Activated T-cell treated with anti-CD3 and anti-CD28 coated beads, Interleukin-2, amount 50 U/mL, for 4 hours (primary cell): ENCODE results near the gene PHLDB1. TPM values are rescaled to one million over a fixed set of nuclear protein-coding genes. Genes with fewer than 3 reads are reported as not detected.
A peak's percentile ranks its signal among the peaks of the same experiment; 100 is the strongest.
"Not testable (repeated sequence)": the region's sequence is repeated elsewhere in the genome, so short reads cannot be mapped to it uniquely, and the experiment has no call there.

ENCODE experiments used
- ATAC-seq, 2 donors: fragments of 200-7000 bp; cut with Tn5 transposase; one replicate each; pipeline ENCODE4 v1.10.0; 2021
- DNase-seq: peaks from one replicate; pipeline ENCODE4 v3.0.0-alpha.2; 2020
- H3K27me3 Mint-ChIP-seq: one replicate; pipeline ENCODE4 v1.8.0; 2021; ENCODE audit warnings: low read depth, mixed read lengths
- H3K36me3 Mint-ChIP-seq: one replicate; pipeline ENCODE4 v1.8.0; 2022; ENCODE audit warnings: mixed read lengths; ENCODE audit not compliant: insufficient read depth
- H3K4me1 Mint-ChIP-seq: one replicate; pipeline ENCODE4 v1.8.0; 2021; ENCODE audit warnings: low read depth, mixed read lengths
- H3K4me3 Mint-ChIP-seq: one replicate; pipeline ENCODE4 v1.8.0; 2021; ENCODE audit warnings: mild to moderate bottlenecking, moderate library complexity, mixed read lengths
- H3K9me3 Mint-ChIP-seq: one replicate; pipeline ENCODE4 v1.8.0; 2021; ENCODE audit warnings: mixed read lengths
- total RNA-seq, 3 donors: library from RNA; stranded (reverse); gene quantifications; one replicate each; pipeline ENCODE4 v1.2.1, GENCODE V29; 2021

PHLDB1 gene
- total RNA-seq, 3 donors from 2014 or later = 0.90 to 1.9 (median 1.3) TPM

DNA sequence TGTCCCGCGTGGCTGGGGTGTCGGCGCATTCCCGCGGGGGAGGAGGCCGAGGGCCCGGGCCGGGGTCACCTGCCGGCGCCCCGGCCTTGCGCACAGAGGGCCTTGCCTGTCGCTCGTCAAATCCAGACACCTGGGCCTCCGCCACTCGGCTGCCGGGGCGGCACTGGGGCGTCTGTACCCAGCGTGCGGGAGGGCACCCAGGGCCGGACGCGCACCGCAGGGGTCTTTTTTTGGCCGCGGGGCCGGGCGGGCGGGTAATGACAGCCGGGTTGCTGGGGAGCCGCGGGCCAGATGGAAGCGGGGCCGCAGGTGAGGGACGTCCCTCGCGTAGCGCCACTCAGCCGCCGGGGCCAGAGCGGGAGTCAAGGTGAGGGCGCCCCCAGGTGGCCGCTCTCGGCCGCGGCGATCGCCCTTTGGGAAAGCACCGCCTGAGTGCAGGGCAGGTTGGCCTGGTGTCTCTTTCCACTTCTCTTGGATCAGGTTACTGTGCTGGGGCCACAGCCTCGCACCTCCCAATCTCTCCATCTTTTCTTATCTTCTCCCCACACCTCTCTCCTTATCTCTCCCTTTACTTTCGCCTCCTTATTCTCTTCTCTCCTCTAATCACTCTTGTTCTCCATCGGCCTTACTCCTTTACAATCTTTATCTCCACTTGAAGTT, 3.5 kb downstream of the PHLDB1 start:
- H3K27me3 Mint-ChIP-seq = peaks cover 15% of the 10 kb centered on the region
- H3K9me3 Mint-ChIP-seq = no peaks in the 10 kb centered on the region
- peaks cover 22% of the 10 kb centered on the region for H3K4me1 Mint-ChIP-seq

DNA sequence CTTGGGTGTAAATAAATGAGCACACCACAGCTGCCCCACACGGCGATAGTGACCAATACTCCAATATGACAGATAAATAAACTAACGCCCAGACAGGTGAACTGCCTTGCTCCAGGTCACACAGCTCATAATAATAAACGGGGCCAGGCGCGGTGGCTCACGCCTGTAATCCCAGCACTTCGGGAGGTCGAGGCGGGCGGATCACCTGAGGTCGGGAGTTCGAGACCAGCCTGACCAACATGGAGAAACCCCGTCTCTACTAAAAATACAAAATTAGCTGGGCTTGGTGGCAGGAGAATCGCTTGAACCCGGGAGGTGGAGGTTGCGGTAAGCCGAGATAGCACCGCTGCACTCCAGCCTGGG, 4.0 kb downstream of the PHLDB1 start:
- Mint-ChIP-seq H3K4me3 (peak overlapping the region; percentile 63), H3K4me1 (peaks cover 22% of the 10 kb centered on the region), H3K27me3 (peaks cover 15% of the 10 kb centered on the region)
- H3K36me3 Mint-ChIP-seq, H3K9me3 Mint-ChIP-seq, DNase-seq, ATAC-seq: not testable (repeated sequence)

More for the DNA sequence above, 3.5 kb downstream of the PHLDB1 start:
- DNase-seq (peak; percentile 88), ATAC-seq (peak; percentile 63 to 71)
- no peaks in the 10 kb centered on the region for H3K36me3 Mint-ChIP-seq
- peak overlapping the region; percentile 63 for H3K4me3 Mint-ChIP-seq

DNA sequence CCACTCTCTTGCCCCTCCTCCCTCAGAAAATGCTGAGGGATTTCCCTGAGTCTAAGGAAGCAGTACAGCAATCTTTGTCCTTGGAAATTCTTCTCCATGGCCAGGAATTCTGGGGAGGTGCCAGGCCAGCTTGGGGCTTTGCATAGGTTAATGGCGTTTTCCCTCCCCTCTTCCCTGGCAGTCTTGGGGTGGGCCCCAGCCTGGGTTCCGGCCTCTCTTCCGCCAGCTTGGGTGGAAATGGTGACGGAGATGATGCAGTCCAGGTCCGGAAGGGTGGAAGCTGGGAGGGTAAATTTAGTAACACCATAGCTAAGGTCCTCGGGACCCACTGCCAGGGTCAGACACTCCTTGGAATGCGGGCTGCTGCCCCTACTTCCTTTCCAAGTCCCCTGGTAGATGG, 5.0 kb downstream of the PHLDB1 start:
- no peak overlapping the region for H3K4me3 Mint-ChIP-seq
- peaks cover 21% of the 10 kb centered on the region for H3K4me1 Mint-ChIP-seq
- no peak for ATAC-seq
- H3K9me3 Mint-ChIP-seq = no peaks in the 10 kb centered on the region
- DNase-seq = no peak
- no peaks in the 10 kb centered on the region for H3K36me3 Mint-ChIP-seq
- H3K27me3 Mint-ChIP-seq = peaks cover 15% of the 10 kb centered on the region

DNA sequence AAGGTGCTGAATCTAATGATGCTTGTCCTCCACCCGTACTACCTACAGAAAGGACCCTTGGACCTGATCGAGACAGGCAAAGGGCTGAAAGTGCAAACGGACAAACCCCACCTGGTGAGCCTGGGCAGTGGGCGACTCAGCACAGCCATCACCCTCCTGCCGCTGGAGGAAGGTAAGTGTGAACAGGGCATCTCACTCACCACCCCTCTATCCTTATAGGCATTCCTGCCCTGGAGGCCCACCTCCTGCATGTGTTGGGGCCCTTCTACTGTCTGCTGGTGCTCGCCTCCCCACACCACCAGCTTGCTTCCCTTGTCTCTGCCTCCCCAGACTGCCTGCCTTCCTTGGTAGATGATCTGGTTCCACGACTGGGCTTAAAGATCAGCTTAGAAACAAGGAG, 7.1 kb downstream of the PHLDB1 start:
- Mint-ChIP-seq H3K9me3 (no peaks in the 10 kb centered on the region), H3K27me3 (peaks cover 7% of the 10 kb centered on the region), H3K4me3 (no peak overlapping the region), H3K4me1 (peaks cover 10% of the 10 kb centered on the region), H3K36me3 (peaks cover 1% of the 10 kb centered on the region)
- DNase-seq = no peak
- no peak for ATAC-seq

DNA sequence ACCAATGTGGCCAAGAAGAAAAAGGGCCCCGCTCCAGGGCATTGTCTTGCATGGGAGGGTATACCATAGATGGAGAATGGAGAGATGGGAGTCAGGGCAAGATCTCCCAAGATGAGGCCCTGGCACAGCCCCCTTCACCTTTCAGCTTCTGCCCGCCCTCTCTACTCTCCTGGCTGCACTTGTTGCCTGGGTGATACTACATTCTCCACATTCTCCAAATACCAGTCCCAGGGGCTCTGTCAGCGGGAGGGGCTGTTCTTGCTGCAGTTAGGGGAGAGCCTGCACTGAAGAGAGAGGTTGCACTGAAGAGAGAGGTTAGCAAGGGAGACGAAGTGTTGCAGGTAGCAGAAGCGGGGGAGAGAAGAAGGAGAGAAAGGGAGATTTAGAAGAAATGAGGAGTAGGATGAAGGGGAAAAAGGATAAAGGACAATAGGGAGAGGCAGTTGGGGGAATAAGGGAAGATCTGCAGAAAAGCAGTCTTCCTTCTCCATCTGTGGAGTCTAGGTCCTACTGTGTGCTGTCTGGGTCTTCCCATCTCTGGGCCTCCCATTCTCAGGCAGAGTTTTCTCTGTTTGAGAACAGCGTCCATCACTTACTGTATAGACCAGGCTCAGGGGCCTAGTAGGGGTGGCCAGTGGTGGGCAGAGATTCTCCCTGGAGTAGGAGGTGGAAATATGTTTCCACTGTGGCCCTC, 8.0 kb downstream of the PHLDB1 start:
- Mint-ChIP-seq H3K4me3 (no peak overlapping the region), H3K27me3 (peaks cover 13% of the 10 kb centered on the region), H3K4me1 (peaks cover 8% of the 10 kb centered on the region), H3K9me3 (no peaks in the 10 kb centered on the region), H3K36me3 (peaks cover 1% of the 10 kb centered on the region)
- ATAC-seq = no peak
- DNase-seq = no peak

DNA sequence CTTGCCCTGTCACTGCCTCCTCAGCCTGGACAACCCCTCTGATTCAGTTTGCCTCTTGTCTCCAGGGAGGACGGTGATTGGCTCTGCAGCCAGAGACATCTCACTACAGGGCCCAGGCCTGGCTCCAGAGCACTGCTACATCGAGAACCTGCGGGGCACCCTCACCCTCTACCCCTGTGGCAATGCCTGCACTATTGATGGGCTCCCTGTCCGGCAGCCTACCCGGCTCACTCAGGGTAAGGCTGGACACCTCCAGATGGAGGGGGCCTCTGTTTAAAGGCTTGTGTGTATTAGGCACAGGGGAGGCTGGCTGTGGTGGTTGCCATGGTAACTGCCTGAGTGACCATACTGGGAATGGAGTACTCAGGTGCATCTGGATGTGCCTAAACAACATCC, 8.6 kb downstream of the PHLDB1 start:
- Mint-ChIP-seq H3K36me3 (peaks cover 1% of the 10 kb centered on the region), H3K4me3 (no peak overlapping the region), H3K27me3 (peaks cover 17% of the 10 kb centered on the region), H3K9me3 (no peaks in the 10 kb centered on the region), H3K4me1 (peaks cover 12% of the 10 kb centered on the region)
- DNase-seq = no peak
- ATAC-seq = no peak

DNA sequence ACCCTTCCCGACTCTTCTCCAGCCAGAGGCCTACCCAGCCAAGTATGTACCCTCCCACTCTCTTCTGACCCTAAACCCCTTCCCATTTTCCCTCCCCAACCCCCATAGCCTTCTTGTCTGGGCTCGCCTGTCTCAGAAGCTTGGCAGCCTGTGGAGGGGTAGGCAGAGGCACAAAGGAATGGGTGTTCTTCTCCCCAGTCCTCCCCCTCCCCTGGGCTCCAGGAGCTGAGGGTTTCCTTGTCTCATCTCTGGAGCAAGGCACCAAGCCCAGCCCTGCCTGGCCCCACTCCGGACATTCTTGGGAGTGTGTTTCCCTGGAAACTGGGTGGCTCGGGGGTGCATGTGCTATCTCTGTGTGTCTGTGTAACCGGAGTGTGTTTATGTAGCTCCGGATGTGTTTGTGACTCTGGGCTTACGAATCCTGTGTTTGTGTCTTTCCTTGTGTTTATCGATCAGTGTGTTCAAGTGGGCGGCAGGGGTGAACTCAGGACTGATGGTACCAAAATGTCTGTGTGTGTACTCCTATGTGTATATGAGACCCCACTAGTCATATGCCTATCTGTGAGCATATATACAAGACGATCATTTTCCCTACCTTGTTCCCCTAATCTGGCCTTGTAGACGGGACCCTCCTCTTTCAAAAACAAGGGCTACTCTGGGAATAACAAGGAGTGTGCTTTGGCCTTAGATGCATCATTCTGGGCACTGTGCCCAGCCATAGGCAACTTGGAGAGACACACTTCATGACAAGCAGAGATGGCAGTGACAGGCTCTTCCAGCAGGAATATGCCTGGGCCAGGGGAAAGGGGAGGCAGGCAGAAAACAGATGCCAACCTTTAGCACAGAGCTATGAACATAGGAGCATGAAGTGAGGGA, 10.9 kb downstream of the PHLDB1 start:
- Mint-ChIP-seq H3K4me3 (no peak overlapping the region), H3K36me3 (peaks cover 1% of the 10 kb centered on the region), H3K4me1 (peaks cover 12% of the 10 kb centered on the region), H3K27me3 (peaks cover 19% of the 10 kb centered on the region), H3K9me3 (no peaks in the 10 kb centered on the region)
- no peak for DNase-seq
- ATAC-seq = no peak

DNA sequence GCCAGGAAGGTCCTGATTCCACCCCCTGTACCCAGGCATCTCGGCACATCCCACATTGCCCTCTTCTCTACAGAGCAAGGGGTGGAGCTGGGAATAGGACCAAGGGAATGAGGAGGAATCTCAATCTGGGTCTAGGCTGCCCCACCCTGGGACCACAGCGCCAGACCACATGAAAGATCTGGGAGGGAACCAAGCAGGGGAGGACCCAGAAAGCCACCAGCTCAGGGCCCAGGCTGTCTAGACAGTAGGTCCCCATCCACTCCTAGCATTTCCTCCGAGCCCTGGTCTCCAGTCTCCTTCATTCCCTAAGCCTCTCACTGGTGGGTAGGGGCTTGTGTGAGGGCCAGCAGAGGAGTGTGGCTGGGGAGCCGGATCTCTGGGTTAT, 11.6 kb downstream of the PHLDB1 start:
- no peak for ATAC-seq
- DNase-seq = no peak
- peaks cover 12% of the 10 kb centered on the region for H3K4me1 Mint-ChIP-seq
- peaks cover 17% of the 10 kb centered on the region for H3K27me3 Mint-ChIP-seq
- no peaks in the 10 kb centered on the region for H3K9me3 Mint-ChIP-seq
- peaks cover 1% of the 10 kb centered on the region for H3K36me3 Mint-ChIP-seq
- H3K4me3 Mint-ChIP-seq = no peak overlapping the region

DNA sequence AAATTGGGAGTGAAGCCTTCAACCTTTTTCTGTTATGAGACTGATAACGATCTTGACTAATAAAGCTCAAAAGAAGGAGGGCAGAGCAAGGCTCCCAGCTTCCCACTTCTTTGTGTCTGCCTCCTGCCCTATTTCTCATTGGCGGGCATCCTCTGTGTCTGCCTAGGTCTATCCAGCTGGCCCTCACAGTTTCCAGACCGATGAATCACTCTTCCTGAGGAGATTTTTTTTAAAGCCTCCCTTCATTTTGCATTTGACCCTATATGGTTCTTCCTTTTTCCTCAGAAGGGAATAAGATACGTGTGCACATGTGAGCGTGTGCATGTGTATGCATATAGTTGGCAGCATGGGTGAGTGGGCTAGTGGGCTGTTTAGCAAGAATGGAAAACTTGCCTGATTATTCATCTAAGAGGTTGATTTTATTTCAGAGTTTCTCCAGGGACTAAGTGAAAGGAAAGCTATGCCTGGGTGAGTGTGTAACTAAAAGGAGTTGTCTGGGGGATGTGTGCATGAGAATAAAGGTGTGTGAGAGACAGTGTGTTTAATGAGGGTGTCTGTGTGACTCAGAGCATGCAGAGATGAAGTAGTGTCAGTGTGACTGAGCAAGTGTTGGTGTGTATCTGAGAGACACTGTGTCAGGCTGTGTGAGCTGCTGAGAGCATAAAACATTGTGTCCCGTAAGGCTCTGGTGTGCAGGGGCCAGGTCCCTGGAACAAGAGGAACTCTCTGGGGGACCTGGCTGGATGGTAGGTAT, 12.2 kb downstream of the PHLDB1 start:
- Mint-ChIP-seq H3K9me3 (no peaks in the 10 kb centered on the region), H3K36me3 (peaks cover 1% of the 10 kb centered on the region), H3K4me3 (no peak overlapping the region), H3K4me1 (peaks cover 12% of the 10 kb centered on the region), H3K27me3 (peaks cover 17% of the 10 kb centered on the region)
- no peak for ATAC-seq
- no peak for DNase-seq

DNA sequence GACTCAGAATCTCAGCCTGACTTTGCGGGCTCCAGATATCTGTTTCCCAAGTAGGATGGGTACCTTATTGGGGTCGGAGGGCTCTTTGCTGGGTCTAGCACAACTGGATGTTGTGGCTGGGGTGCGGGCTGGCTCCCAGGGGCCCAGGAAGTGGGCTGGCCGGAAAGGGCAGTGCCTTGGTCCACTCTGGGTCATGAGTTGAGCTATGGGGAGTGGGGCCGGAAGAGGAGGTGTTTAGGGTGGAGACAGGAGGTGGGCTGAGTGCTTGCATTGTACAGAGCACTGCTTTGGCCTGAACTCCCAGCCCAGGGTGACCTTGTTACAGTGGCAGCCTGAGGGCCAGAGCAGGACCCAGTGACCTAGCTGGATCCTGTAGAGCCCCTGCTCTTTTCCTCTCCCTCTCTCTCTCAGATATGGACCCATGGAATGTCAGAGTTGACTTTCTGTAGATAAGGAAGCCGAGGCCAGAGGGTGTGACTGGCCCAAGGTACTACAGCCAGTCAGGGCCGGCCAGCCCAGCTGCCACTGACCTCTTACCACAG, 13.2 kb downstream of the PHLDB1 start:
- peaks cover 1% of the 10 kb centered on the region for H3K36me3 Mint-ChIP-seq
- H3K9me3 Mint-ChIP-seq = no peaks in the 10 kb centered on the region
- H3K4me3 Mint-ChIP-seq = peak overlapping the region; percentile 65
- H3K27me3 Mint-ChIP-seq = peaks cover 17% of the 10 kb centered on the region
- ATAC-seq = no peak
- no peak for DNase-seq
- H3K4me1 Mint-ChIP-seq = peaks cover 12% of the 10 kb centered on the region

DNA sequence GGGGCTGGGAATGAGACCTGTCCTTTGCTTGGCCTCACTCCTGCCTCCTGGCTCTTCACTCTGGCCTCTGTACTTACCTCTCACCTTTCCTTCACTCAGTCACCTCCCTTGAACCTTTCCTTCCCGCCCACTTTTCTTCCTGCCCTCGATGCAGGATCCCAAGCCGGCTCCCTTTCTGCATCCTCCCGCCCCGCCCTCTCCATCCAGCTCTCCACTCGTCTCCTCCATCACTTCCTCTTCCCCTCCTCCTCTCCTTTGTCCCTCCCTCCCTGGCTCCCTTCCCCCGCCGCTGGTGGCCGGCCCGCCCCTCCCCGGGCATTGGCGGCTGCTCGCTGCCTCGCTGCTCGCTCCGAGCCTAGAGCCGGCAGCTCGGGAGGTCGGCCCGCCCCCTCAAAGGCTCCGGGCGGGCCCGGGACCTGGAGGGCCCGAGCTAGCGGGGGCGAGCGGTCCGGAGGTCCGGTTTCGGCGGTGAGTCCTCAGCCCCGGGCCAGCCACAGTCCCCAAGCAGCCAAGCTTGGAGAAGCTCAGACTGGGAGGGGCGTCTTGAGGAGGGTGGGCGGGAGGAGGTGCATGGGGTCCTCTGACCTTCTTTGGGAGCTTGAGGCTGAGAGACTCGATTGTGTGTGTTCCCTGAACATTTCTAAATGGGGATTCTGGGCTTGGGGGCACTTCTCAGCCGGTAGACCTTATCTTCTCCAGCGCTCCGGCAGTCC, 13.8 kb downstream of the PHLDB1 start:
- Mint-ChIP-seq H3K4me3 (peak overlapping the region; percentile 65), H3K27me3 (peaks cover 17% of the 10 kb centered on the region), H3K9me3 (no peaks in the 10 kb centered on the region), H3K36me3 (peaks cover 1% of the 10 kb centered on the region), H3K4me1 (peaks cover 12% of the 10 kb centered on the region)
- DNase-seq (no peak), ATAC-seq (peak; percentile 71 to 83)

DNA sequence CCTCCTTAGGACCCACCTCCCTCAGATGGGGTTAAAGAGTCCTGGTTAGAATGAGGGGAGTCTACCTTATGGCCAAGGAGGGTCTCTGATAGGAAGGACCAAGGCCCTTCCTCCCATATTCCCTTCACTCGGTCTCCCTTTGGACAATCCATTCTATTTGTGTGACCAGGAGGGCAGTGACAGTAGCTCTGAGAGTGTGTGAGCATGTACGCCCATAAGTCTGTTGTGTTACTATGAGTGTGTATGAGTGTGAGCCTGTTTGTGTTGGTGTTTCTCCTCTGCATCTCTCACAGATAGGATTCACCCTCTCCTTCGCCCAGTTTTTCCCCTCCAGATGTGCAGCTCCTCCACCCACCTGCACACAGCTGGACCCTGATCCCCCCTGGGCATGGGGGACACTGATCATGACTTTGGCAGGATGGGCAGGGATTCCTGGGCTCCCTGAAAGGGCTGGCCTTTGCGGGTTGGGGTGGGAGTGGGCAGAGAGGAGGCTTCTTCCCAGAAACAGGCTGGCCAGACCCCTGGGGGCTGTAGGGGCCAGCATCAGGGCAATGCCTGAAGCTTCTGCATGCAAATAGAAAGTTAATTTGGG, 14.5 kb downstream of the PHLDB1 start:
- DNase-seq (no peak), ATAC-seq (no peak)
- Mint-ChIP-seq H3K36me3 (peaks cover 1% of the 10 kb centered on the region), H3K27me3 (peaks cover 17% of the 10 kb centered on the region), H3K9me3 (no peaks in the 10 kb centered on the region), H3K4me3 (peak overlapping the region; percentile 31), H3K4me1 (peaks cover 12% of the 10 kb centered on the region)
